OCI-M2 (cell line): Measurements from ENCODE around the gene BZW2.
A peak's percentile ranks its signal among the peaks of the same experiment; 100 is the strongest.

Experiments
- DNase-seq: peaks from one replicate; lab custom pipeline; 2025; ENCODE audit not compliant: unreplicated experiment; lab: John Stamatoyannopoulos, UW

BZW2 gene

GRCh38 chr7:16712916-16713315 lies 66.9 kb downstream of the BZW2 start:
- no peak for DNase-seq

GRCh38 chr7:16715928-16716327 lies 69.9 kb downstream of the BZW2 start:
- no peak for DNase-seq

GRCh38 chr7:16718111-16718656 lies 72.2 kb downstream of the BZW2 start:
- DNase-seq: no peak

GRCh38 chr7:16719699-16720098 lies 73.7 kb downstream of the BZW2 start:
- no peak for DNase-seq

- DNase-seq: no peak
Measured at GRCh38 chr7:16721541-16721940, 75.6 kb downstream of the BZW2 start.

- DNase-seq: no peak
Measured at GRCh38 chr7:16724344-16724743, 78.4 kb downstream of the BZW2 start.

GRCh38 chr7:16726189-16726588 lies 80.2 kb downstream of the BZW2 start:
- DNase-seq: no peak

- no peak for DNase-seq
Measured at GRCh38 chr7:16727736-16728135, 81.8 kb downstream of the BZW2 start.

- DNase-seq: no peak
Measured at GRCh38 chr7:16728811-16729210, 82.8 kb downstream of the BZW2 start.

GRCh38 chr7:16729541-16729940 lies 83.6 kb downstream of the BZW2 start:
- DNase-seq: no peak

GRCh38 chr7:16730937-16731336 lies 85.0 kb downstream of the BZW2 start:
- no peak for DNase-seq

- DNase-seq: no peak
Measured at GRCh38 chr7:16732828-16733227, 86.8 kb downstream of the BZW2 start.

GRCh38 chr7:16734148-16734726 lies 88.3 kb downstream of the BZW2 start:
- no peak for DNase-seq

GRCh38 chr7:16735020-16735419 lies 89.0 kb downstream of the BZW2 start:
- no peak for DNase-seq

- no peak for DNase-seq
Measured at GRCh38 chr7:16738011-16738688, 92.2 kb downstream of the BZW2 start.

GRCh38 chr7:16739863-16740622 lies 94.1 kb downstream of the BZW2 start:
- DNase-seq: peak; percentile 25

- no peak for DNase-seq
Measured at GRCh38 chr7:16740623-16740953, 94.6 kb downstream of the BZW2 start.

GRCh38 chr7:16740996-16741395 lies 95.0 kb downstream of the BZW2 start:
- DNase-seq: no peak

- no peak for DNase-seq
Measured at GRCh38 chr7:16741676-16742075, 95.7 kb downstream of the BZW2 start.

- no peak for DNase-seq
Measured at GRCh38 chr7:16742547-16742946, 96.6 kb downstream of the BZW2 start.

- DNase-seq: no peak
Measured at GRCh38 chr7:16743236-16743635, 97.3 kb downstream of the BZW2 start.
